Fibroblast of skin of right biceps (primary cell): Measurements from ENCODE around the gene PKMYT1.

Experiments
- DNase-seq: peaks from one replicate; pipeline ENCODE4 v3.0.0-alpha.2; 2013

PKMYT1 gene

DNA sequence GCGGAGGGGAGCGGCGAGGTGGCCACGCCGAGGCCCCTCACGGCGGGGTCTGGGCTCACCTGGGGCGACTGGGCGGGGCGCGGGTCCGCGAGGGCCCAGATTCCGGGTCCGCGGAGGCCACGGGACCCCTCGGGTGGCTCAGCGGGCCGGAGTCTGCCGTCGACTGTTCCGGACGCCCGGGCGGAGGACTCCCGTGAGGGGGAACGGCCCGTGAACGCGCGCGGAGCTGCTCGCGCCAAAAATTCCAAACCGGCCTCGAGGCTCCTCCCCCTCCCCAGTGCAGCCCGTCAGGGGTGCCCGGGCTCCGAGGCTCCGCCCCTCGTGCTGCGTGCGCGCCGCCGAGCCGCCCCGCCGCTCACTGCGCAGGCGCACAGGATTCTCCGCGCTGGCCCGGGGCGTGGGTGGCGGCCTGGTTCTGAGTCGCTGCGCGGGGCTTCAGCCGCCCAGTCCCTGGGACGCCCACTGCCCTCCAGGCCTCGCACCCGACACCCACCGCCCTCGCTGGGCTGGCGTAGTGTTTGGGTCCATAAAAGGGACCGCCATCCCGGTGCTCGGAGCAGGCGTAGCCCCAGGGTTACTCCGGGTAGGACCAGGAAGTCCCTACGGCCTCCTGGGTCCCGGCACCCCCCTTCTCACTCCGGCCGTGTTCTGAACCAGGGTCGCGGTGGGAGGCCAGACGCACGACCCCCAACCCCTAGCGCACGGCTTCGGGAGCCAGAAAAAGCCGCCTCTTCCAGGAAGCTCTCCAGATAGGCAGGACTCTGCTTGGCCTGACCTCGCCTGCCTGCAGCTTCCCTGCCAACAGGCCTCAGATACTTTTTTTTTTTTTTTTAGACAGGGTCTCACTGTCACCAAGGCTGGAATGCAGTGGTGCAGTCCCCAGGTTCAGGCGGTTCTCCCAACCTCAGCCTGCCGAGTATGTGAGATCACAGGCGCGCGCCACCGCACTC is at the start of gene PKMYT1:
Gene PKMYT1, minus strand, starts transcription at position 220 of the 950 bp plus-strand sequence. CDS start 789 bp downstream, outside the sequence.
- DNase-seq, result peak; percentile 85

DNA sequence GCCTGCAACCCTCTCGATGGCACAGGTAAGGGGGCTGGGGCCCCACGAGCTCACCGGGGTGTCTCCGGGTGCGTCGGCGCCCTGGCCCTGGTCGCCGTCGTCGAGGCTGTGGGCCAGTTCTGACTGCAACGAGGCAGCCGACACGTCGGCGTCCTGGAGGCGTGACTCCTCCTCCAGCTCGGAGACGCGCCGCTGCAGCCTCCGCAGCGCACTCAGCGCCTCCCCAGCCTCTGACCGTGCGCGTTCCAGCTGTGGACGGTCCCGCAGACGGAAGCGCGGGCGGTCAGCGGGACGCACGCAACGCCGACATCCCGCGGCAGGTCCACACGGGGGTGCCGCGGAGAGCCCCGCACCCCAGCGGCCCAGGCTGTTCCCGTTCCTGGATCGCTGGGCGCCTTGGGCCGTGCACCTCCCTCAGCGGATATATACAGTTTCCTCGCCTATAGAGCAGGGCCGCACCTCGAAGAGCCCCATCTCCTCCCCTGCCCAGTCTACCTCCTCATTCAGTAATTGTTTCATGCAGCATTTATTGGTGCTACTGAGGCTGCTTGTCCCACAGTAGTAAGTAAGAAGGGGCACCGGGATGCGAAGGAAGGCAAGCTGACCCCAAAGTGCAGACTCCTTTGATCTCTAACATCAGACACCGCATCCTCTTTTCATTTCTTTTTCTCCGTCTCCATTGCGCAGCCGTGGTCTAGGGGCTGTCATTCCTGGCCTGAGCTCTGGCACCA is 49.4 kb upstream of the PKMYT1 start:
- DNase-seq, result peak; percentile 47

DNA sequence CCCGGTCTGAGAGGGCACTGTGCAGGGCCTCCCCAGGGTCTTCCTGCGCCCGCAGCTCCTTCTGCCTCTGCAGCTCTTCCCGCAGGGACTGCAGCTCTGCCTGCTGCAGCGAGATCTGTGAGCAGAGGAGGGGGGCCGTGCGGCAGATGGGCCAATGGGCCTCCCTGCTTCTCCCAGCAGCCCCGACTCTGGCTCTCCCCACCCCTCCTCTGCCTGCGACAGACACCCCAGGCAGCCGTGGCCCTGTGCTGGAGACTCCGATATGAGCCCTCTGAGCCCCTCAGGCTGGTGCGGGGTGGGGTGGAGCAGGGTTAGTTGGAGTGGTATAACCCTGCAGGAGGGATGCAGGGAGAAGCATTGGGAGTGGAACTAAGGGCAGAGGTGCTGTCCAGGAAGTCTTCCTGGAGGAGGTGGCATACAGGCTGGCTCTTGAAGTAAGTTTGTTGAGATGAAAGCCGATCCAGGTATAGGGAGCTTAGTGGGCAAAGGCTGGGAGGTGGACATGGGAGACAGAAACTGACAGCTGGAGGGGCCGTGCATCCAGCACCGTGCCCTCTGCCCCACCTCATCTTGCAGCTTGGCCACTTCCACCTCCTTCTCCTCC is 48.6 kb upstream of the PKMYT1 start:
- no peak for DNase-seq

DNA sequence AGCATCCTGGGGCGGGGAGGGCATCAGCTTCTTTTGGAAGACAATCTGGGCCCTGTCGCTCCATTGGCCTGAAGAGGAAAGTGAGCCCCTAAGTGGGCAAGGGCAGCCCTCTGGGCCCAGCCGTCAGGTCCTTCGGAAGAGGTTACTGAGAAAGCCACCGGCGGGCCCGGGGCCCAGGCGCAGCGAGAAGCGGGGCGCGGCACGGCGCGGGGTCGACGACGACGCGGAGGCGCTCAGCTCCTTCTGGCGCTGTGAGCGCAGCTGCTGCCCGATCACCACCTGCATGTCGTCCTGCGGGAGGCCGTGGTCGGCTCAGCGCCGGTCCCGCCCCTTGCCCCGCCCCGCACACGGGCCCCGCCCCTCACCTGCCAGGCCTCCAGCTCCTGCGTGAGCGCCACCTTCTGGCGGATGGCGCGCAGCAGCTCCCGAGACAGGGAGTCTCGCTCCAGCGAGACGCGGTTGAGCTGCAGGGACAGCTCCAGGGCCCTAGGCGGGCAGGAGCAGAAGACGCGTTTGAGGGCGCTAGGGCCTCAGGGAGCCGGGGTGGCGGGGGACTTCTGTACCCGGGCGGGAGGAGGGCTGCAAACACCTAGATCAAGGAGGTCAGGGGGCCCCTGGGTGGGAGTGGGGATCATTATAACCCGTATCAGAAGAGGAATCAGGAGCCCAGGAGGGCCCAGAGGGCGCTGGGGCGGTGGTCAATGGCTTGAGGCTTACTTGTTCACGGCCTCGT is 47.9 kb upstream of the PKMYT1 start:
- DNase-seq, result peak; percentile 75

DNA sequence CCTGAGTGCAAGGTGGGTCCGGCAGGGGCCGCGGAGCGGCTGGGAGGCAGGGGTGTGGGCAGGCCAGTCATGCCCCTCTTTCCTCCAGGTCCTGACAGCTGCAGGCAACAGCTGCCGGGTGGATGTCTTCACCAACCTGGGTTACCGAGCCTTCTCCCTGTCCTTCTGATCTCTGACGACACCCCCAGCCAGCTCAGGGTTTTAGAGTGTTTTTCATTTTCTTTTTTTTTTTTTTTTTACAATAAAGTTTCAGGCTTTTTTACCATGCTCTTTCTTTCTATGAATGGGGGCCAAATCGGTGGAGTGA is 47.2 kb upstream of the PKMYT1 start:
- DNase-seq, result no peak

DNA sequence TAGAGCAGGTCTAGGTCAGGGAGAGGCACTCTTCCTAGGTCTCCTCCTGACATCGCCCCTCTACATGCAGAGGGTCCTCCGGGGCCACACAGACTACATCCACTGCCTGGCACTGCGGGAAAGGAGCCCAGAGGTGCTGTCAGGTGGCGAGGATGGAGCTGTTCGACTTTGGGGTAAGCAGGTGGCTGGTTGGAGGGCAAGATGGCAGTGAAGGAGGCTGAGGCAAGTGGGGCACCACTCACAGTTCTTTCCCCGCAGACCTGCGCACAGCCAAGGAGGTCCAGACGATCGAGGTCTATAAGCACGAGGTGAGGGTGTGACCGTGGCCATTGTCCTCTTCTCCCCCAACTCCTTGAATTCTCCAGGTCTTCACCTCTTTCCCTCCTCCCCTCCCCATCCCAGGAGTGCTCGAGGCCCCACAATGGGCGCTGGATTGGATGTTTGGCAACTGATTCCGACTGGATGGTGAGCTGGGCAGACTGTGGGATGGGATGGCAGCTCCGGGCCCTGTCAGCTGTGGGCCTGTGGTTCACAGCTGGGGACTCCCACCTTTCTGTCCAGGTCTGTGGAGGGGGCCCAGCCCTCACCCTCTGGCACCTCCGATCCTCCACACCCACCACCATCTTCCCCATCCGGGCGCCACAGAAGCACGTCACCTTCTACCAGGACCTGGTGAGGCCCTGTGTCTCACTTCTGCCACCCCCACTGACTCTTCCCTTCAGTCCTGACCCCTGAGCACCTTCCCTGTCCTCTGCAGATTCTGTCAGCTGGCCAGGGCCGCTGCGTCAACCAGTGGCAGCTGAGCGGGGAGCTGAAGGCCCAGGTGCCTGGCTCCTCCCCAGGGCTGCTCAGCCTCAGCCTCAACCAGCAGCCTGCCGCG is 46.6 kb upstream of the PKMYT1 start:
- no peak for DNase-seq

DNA sequence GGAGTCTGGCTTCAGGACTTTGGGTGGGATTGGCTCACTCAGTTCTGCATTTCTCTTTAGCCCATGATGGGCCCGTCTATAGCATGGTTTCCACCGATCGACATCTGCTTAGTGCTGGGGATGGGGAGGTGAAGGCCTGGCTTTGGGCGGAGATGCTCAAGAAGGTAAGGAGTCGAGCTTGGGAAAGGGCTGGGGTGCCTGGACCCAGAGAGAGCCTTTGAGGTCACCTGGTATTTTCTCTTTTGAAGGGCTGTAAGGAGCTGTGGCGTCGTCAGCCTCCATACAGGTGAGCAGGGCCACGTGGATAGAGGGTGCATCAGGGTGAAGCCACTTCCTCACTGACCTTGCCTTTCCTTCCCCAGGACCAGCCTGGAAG is 45.7 kb upstream of the PKMYT1 start:
- no peak for DNase-seq

DNA sequence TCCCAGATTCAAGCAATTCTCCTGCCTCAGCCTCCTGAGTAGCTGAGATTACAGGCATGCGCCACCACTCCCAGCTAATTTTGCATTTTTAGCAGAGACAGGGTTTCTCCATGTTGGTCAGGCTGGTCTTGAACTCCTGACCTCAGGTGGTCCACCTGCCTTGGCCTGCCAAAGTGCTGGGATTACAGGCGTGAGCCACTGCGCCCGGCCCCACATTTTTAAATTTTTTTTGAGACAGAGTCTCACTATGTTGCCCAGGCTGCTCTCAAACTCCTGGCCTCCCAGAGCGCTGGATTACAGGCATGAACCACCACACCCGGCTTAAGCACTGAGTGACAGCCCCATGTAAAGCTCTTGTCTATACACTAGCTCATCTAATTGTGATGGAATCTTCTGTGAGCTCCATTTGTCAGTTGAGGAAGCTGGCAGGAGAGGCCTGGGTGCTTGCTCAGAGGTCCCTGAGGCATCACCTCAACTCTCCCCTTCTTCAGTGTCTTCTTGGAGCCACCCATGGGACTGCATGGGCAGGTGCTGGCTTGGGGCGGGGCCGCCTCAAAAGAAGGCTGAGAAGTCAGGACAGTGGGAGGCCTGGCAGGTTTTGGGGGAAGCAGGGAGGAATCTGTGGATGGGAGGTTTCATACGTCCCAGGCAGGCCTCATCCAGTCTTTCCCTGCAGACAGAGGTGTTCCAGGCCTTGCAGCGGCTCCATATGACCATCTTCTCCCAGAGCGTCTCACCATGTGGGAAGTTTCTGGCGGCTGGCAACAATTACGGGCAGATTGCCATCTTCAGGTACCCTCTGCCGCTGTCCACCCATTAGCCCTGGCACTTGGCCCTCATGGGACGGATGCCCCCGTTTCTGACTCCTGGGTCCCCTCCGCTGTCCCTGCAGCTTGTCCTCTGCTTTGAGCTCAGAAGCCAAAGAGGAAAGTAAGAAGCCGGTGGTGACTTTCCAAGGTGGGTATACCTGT is 45.1 kb upstream of the PKMYT1 start:
- no peak for DNase-seq

DNA sequence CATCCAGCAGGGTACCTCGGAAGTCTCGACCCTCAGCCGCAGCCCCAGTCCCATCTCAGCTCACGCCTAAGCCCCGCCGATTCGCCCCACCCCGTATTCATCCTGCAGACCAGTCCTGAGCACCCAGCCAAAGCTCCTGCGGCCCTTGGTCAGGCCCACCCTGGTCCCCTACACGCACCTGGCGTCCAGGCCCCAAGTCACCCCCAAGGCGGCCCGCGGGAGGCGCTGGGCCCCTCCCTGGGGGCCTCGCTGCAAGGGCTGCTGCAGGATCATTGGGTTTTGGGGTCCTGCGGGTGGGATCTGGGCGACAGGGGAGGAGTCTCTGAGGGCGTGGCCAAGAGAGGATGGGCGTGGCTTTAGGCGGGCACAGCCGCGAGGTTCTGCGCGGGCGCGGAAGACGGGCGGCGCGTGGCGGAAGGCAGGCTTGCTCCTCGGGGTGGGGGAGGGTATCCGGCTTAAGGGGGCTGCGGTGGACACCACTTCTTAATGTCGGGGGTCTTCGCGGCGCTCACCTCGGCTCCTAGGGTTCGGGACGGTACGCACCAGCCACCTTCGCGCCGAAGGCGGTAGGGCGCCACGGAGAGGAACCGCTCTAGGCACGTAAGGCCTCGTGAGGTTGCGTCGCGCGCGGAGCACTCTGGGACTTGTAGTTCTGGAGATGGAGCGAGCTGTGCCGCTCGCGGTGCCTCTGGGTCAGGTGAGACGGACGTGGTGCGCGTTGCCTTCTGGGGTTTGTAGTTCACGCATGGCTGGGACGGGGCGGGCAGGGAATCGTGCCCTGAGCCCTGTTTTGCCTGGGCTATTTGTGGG is 43.6 kb upstream of the PKMYT1 start, which contains the start of the genes HCFC1R1 and THOC6:
Gene HCFC1R1, minus strand, starts transcription at position 274 of the 810 bp plus-strand sequence. Its CDS starts 1 bp downstream, at position 273.
Gene THOC6, plus strand, starts transcription at position 367 of the 810 bp plus-strand sequence. Its CDS starts 292 bp downstream, at position 659.
- peak; percentile 98 for DNase-seq

DNA sequence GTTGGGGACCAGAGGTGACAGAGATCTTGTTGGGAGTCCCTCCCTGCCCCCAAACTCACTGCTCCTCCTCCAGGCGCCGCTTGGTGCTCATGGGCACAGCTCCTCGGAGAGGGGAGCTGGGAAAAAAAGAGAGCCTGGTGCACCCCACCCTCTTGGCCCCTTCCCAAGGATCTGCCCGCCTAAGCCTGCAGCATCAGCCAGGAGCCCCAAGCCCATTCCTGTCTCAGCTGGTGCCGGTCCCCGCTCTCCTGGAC is 43.1 kb upstream of the PKMYT1 start:
- DNase-seq, result peak; percentile 87

DNA sequence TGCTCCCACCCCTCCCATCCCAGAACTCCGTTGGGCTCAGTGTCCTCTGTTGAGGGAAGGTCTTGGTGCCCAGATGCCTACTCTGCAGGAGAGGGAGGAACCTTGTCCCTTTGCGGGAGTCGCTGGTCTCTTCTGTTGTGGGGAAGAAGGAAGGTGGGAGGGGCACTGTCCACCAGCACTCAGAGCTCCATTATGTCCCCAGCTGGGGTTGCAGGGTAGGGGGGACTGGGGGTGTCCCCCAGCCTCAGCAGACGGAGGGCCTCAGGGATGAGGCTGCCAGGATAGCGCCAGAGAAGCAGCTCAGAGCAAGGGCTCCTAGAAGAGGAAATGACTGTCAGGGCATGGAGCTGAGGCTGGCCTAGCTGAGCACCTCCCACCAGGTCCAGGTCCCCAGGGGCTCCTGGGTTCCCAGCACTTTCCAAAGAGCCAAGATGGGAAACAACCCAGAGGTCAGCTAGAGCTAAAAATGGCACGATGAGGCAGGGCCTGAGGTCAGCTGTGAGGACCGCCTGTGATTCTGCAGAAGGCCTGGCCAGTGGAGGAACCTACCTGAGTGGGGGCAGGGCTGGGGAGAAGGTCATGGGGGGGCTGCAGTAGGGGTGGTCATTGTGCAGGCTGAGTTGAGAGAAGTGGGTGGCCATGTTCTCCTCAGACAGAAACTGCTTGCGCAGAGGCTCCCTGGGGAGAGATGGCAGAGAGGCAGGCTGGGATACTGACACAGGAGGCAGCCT is 42.6 kb upstream of the PKMYT1 start:
- DNase-seq, result peak; percentile 72

DNA sequence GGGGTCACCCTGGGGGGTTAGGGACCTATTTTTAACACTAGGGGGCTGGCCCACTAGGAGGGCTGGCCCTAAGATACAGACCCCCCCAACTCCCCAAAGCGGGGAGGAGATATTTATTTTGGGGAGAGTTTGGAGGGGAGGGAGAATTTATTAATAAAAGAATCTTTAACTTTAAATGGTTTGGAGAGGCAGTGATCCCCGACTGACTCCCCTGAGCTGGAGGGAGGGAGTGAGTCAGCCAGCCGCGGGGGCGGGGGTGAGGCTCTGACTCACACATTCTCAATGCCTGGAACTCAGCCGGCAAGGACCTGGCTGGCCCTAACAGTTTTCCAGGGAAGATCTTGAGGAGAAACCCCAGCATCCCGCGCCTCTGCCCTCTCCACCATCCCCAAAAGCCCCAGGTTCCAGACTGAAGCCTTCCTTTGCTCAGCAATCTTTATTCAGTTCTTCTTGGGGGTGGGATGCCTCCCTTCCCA is 42.0 kb upstream of the PKMYT1 start:
- peak; percentile 98 for DNase-seq

DNA sequence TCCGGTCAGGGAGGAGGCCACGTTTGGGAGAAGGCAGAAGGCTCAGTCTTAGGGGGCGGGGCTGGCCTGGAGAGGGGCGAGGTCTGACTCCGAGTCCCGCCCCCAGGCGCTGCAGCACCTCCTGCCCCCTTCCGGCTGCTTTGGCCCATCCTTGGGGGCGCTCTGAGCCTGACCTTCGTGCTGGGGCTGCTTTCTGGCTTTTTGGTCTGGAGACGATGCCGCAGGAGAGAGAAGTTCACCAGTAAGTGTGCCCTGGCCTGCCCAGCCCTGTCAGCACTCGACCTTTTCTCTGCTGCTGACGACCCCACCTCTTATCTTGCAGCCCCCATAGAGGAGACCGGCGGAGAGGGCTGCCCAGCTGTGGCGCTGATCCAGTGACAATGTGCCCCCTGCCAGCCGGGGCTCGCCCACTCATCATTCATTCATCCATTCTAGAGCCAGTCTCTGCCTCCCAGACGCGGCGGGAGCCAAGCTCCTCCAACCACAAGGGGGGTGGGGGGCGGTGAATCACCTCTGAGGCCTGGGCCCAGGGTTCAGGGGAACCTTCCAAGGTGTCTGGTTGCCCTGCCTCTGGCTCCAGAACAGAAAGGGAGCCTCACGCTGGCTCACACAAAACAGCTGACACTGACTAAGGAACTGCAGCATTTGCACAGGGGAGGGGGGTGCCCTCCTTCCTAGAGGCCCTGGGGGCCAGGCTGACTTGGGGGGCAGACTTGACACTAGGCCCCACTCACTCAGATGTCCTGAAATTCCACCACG is 41.4 kb upstream of the PKMYT1 start:
- DNase-seq, result peak; percentile 99

DNA sequence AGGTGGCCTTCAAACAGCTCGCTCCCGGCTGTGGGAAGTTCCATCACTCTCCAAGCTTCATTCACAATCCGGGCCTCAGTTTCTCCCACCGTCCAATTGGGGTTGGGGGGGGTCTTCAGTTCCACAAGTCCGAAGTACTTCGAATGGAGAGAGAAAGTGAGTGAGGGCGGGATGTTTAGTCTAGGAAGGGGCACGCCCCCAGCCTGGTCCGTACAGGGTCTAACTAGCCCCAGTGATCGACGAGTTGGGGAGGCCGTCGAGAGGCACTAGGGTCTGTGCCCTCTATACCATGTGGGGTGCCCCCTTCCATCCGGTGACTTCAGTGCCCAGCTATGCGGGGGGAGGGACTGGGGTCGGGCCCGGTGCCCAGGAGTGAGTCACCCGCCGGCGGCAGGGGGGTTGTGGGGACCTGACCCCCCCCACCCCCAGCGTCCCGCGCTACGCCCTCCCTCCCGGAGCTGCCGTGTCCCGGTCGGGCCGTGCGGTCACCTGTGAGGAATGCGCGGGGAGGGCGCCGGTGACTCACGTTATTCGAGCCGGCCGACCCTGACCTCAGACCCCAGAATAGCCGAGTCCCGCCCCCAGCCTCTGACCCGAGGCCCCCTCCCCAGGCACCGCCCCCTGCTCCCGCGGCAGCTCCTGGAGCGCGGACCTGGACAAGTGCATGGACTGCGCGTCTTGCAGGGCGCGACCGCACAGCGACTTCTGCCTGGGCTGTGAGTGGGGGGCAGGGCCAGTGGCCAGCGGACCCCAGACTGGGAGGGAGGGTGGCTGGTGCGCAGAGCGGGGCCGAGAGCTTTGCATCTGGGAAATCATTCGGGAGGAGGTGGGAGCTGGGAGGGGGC is 40.6 kb upstream of the PKMYT1 start:
- peak; percentile 95 for DNase-seq

DNA sequence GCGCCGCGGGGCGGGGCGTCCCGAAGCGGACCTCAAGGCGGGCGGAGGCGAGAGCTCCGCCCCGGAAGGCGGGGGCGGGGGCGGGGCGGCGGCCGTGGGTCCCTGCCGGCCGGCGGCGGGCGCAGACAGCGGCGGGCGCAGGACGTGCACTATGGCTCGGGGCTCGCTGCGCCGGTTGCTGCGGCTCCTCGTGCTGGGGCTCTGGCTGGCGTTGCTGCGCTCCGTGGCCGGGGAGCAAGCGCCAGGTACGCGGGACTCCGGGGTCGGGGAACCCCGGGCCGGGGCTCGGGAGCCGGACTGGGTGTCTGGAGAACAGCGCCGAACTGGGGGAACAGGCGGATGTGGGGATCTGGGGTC is 40.0 kb upstream of the PKMYT1 start, which contains the start of gene TNFRSF12A:
Gene TNFRSF12A, plus strand, starts transcription at position 122 of the 357 bp plus-strand sequence. Its CDS starts 30 bp downstream, at position 152.
- DNase-seq, result peak; percentile 87

DNA sequence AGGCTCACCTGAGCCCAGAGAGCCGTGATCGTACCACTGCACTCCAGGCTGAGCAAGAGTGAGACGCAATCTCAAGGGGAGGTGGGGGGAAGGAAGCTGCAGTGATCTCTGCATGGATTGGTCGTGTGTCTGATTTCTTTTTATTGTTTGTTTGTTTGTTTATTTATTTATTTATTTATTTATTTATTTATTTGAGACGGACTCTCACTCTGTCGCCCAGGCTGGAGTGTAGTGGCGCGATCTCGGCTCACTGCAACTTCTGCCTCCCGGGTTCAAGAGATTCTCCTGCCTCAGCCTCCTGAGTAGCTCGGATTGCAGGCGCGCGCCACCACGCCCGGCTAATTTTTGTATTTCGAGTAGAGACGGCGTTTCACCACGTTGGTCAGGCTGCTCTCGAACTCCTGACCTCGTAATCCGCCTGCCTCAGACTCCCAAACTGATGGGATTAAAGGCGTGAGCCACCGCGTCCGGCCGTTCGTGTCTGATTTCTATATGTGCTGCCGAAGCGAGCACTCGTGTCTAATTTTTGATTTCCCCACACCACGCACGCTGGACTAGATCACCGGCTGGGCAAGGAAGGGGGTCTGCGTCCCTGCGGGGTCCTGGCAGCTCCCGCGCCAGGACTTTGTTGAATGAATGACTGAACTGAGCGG is 39.5 kb upstream of the PKMYT1 start:
- DNase-seq, result no peak
